GM21529 (cell line): ENCODE results near the gene RAB11FIP3.
"Not testable (repeated sequence)": the region's sequence is repeated elsewhere in the genome, so short reads cannot be mapped to it uniquely, and the experiment has no call there.

Source experiments
- ATAC-seq: cut with Tn5 transposase; IDR thresholded peaks from one replicate; pipeline ENCODE4 v1.9.1; 2021; ENCODE audit not compliant: unreplicated experiment

Gene RAB11FIP3

DNA sequence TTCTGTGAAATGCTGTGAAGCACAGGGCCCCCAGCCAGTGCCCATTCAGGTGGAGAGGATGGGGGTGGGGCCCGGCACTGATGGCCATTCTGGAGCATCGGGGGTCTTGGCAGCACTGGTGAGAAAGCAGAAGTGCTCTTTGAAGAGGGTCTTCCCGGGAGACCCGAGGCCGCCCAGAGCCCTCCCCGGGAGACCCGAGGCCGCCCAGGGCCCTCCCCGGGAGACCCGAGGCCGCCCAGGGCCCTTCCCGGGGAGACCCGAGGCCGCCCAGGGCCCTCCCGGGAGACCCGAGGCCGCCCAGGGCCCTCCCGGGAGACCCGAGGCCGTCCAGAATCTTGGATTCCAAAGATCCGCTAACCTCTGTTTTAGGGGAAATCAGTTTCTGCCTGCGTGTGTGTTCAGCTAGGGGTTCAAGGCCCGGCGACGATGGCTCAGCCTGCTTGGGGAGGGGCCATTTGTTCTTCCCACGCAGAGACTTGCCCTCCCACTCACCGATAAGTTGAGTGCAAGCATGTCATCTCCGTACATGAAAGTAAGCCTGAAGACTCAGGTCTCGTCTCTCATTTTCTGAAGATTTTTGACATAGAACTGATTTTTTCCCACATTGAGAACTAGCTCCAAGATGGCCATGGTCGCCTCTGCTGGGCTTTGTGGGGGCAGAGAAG, 66.9 kb downstream of the RAB11FIP3 start:
- no peak for ATAC-seq

DNA sequence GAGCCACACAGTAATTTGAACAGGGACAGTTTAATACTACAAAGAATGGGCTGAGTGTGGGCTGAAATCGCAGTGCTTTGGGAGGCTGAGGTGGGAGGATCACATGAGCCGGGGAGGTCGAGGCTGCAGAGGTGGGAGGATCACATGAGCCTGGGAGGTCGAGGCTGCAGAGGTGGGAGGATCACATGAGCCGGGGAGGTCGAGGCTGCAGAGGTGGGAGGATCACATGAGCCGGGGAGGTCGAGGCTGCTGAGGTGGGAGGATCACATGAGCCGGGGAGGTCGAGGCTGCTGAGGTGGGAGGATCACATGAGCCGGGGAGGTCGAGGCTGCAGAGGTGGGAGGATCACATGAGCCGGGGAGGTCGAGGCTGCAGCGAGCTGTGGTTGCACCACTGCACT, 69.2 kb downstream of the RAB11FIP3 start:
- ATAC-seq, result not testable (repeated sequence)

DNA sequence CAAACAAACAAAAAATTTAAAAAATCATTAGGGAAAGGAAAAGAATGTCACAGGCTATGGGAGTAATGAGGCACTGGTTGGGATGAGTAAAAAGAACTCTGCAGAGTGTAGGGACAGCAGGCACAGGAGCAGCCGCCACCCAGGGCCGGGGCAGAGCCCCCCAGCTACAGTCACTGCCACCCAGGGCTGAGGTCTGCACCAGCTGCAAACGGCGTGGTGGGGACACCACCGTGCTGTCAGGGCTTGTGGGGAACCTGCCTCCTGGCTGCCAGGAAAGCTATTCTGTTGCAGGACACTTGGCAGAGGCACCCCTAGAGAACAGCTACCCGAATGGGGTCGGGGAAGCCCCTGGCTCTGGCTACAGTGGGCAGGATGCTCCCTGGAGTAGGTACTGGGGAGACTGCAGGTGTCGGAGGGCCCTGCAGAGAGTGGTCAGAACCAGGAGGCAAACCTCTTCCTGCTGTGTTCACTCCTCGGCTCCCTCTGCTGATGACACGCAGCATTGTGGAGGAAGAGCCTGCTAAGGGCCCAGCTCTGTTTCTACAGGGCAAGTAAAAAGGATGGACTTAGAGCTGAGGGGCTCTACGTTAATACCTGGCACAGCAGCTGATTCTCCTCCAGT, 69.8 kb downstream of the RAB11FIP3 start:
- no peak for ATAC-seq

DNA sequence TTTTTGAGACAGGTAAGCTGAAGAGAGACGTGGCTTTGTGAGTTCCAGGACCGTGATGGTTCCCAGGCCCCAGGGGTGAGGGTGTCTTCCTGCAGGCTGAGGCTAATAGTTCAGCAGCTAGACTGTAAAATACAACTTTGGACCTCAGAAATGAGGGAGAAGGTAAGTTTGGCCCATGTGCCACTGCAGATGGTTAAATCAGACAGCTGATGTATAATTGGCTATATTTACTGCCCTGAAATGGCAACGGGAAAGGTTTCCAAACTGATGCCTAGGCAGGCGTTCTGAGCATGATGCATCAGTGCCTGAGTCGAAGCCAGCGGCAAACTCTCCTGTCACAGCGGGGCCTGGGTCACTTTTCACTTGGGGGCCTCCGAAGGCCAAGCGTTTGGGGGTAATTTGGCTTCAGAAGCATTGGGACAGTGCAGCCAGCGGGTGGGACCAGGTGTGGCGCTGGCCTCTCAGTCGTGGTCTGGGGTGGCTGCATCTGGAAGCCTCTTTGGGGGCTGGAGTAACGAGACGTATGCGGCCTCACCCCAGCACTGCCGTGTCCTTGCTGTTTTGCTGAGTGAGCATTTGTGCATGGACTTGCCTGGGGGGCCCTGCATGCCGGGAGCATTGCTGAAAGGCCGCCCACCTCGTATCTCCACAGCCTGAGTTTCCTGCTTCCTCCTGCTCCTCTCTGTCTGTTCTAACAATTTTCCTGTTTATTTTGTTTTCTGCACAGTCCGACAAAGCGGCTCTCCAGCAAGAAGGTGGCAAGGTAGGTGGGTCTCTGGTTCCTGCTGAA, 70.8 kb downstream of the RAB11FIP3 start:
- ATAC-seq, result no peak

DNA sequence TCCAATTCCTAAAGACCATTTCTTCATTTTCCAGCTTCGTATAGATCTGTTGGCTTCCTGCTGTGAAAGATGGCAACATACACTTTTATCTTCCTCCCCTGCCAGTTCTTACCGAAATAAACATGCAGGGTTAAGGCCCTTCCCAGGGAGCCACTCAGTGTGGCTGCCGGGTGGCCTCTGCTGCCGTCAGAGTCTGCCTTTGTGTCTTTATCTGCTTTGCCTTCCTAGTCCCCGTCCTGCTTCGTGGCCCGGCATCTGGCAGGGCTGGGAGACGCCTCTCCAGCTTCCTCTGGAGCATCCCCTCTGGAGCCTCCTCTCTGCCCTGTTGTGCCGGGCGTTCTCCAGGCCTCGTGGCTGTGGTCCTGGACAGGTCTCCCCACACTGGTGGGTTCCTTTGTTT, 71.8 kb downstream of the RAB11FIP3 start:
- no peak for ATAC-seq

DNA sequence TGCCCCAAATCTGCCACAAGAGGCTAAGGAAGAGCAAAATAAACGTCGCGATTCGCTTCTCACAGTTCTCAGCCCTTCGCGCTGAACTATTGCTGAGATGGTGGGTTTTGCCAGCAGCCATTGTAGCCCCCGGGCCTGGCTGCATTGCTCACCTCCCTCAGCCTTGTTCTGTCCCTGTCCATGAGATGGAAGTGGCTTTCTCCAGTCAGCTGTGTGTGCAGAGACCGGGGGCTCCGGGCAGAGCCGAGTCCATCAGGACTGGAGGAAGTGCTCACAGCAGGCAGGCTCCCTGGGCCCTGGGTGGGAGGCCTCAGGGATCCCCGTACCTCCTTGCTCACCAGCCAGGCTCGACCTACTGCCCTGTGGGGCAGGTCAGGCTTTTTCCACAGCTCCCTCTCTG, 74.5 kb downstream of the RAB11FIP3 start:
- ATAC-seq, result no peak

DNA sequence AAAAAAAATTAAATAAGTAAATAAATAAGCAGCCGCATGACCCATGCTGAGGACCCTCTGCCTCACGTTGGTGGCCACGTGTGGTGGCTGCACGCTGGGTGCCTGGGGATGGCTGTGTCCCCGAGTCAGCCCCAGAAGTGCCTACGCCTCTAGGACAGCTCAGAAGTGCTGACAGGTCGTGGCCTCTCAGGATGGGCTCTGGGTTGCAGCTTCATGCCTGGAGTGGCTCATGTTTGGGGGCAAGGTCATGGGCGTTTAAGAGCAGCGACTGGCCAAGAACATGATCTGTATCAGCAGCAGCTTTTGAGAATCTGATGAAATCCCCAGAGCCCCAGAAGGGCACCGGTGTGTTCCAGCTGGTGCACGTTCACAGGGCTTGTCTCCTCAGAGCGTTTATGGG, 75.3 kb downstream of the RAB11FIP3 start:
- no peak for ATAC-seq

DNA sequence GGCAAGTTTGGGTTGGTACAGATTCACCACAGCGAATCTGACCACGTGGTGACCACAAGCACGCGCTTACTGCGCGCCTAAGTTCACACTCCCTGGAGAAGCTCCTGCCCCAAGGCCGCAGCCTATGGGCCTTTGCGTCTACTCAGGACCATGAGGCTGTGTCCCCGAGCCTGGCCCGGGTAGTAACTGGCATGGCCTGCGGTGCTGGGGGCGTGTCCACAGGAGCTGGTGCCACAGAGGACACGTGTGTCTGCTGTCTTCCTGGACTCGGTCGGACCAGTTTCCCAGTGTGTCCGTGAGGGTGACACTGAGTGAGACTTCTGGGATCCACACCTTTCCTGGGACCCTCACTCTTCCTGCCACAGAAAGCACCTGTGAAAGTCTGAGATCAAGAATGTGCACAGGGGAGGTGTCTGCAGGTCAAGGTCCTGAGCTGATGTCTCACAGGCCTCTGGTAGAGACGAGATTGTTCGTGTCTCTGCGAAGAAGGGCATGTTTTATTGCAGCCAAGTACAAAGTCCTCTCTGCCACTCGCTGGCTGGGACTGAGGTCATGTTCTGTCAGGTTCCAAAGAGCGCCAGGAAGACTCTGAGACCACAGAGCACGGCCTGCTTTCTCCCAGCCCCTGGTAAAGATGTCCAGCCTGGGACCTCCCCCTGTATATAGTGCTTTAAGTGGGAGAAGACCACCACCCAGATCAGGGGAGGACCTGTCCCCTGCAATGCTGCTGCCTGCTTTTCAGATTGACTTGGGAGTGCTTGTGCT, 76.9 kb downstream of the RAB11FIP3 start:
- no peak for ATAC-seq

DNA sequence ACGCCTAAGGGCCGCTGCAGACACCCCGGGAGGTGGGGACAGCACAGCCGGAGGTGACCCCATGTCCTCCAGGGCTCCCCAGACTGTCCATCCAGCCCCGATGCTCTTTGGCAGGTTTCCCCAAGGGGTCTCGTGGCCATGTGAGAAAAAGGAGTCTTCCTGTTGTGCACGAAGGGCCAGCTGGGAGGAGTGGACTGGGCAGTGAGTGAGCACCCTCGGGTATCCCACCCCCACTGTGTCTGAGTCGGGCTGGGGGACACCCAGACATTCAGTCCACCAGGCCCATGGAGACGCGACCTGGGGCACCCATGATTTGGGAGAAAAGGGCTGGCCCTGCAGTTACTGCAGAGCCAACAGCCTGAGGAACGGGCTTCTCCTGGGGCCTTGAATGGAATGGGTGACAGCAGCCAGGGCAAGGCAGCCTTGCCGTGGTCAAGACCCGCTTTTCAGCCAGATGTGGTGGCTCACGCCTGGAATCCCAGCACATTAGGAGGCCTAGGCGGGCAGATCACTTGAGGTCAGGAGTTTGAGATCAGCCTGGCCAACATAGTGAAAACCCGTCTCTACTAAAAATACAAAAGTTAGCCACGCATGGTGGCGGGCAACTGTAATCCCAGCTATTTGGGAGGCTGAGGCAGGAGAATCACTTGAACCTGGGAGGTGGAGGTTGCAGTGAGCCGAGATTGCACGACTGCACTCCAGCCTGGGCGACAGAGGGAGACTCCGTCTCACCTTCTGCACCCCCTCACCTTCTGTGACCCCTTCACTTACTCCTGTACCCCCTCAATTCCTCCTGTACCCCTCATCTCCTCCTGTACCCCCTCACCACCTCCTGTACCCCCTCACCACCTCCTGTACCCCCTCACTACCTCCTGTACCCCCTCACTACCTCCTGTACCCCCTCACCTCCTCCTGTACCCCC, 78.0 kb downstream of the RAB11FIP3 start:
- ATAC-seq, result no peak

DNA sequence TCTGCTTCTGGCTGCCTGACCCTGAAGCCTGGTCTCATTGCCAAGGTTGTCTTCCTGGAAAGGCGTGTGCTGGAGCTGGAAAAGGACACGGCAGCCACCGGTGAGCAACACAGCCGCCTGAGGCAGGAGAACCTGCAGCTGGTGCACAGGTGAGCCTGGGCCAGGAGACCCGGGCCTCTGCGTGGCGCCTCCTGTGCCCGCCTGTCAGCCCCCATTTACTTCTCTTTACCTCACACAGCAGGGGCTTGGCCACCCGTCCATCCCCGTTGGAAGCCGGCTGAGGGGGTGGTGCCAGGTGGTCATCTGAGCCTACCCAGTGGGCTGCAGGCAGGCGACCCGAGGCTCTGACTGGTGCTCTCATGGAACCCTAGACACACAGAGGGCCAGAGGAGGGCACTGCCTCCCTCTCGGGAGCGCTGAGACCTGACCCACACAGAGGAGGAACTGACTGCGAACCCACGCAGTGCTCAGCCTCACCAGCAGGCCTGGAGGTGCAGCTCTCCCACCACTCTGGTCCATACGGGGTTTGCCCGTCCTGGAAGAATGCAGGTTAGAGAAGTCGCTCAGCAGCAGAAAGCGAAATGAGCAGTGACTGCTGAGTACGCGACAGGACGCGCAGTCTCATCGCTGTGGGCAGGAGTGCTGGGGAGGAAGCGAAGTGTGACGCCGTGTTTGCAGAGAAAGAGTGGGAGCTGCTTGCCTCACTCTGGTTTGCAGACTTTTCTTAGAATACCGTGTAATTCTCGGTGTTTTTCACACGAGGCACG, 80.2 kb downstream of the RAB11FIP3 start:
- ATAC-seq, result no peak

DNA sequence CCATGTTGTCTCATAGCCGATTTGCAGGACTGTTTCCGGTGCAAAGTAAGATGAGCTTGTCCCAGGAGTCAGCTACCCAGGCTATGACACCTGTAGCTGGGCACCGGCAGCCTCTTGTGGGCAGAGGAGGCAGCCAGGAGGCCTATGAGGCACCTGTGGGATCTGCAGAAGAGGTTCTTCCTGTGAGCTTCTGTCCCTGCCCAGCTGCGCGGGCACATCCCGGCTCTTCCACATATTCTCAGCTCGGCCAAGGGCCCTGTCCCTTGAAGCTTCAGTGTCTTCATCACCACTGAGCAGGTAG, 80.7 kb downstream of the RAB11FIP3 start:
- ATAC-seq, result no peak

DNA sequence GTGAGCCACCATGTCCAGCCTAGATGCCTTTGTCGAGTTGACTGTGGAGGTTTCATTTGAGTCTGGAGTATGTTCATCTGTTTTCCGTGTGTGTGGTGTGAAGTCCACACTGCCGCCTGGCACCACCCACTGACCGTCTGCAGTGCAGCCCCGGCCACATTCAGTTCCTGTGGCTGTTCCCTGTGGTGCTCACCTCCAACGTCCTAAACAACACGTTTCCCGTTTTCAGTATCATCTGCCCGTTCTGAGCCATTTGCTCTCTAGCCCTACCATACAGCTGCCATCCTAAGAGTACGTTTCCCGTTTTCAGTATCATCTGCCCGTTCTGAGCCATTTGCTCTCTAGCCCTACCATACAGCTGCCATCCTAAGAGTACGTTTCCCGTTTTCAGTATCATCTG, 82.1 kb downstream of the RAB11FIP3 start:
- not testable (repeated sequence) for ATAC-seq

DNA sequence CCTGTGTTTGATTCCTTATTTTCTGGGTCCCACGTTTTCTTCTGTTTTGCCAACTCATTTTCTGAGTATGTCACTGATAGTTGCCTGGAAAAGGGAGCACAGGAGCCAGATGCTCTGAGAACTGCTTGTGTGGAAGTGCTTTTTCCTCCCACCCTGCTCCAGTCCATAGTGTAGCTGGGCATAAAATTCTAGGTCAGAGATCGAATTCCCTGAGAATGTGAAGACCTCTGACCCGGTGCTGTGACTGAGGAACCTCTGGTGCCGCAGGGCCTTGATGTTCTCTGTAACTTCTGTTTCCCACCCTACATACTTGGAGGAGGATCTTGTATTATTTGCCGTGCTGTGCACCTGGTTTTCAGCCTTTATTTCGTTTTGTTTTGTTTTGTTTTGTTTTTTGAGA, 82.5 kb downstream of the RAB11FIP3 start:
- no peak for ATAC-seq

DNA sequence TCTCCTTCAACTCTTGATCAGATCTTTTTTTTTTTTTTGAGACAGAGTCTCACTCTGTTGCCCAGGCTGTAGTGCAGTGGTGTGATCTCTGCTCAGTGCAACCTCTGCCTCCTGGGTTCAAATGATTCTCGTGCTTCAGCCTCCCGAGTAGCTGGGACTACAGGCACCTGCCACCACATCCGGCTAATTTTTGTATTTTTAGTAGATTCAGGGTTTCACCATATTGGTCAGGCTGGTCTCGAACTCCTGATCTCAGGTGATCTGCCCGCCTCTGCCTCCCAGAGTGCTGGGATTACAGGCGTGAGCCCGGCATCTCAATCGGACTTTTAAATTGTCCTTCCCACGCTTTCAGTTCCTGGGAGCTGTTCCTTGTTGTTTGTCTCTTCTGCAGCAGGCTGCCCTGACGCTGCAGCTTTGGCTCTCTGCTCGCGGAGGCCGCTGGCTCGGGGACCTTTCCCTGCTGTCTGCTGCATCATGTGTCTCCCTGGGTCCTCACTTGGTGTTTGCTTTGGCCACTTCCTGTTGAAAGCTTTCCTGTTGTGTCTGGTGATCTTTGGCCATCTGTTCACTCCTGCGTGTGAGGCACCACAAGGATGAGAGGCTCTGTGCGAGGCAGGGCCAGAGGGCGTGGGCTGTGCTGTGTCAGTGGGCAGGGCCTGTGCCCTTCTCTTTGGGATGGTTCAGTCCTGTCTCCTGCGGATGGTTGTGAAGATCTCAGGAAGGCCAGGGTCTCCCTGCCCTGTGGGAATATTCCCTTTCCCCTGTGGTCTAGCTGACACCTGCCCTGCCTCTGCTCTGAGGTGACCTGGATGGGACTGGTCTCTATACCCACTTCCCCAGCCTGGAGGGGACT, 83.7 kb downstream of the RAB11FIP3 start:
- ATAC-seq, result no peak

DNA sequence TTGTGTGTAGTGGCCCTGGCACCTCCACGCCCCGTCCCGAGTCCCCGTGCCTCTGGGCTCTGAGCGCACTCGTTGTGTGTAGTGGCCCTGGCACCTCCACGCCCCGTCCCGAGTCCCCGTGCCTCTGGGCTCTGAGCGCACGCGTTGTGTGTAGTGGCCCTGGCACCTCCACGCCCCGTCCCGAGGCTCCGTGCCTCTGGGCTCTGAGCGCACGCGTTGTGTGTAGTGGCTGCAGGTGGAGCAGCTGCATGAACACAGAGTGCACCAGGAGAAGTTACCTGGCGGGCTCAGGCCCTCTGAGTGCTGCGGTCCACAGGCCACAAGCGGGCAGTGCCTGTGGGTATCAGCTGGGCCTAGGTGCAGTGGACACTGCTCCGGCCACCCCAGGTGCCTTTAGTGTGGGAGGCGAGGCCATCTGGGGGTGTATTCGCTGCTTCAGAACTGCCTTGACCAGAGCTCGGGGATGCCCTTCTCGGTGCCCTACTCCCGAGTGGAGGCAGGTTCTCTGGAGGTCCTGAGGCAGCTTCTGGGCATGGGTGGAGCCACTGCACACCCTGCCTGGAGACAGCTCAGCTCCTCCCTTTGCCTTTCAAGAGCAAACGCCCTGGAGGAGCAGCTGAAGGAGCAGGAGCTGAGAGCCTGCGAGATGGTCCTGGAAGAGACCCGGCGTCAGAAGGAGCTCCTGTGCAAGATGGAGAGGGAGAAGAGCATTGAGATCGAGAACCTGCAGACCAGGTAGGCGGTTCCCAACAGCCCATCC, 84.8 kb downstream of the RAB11FIP3 start:
- no peak for ATAC-seq

DNA sequence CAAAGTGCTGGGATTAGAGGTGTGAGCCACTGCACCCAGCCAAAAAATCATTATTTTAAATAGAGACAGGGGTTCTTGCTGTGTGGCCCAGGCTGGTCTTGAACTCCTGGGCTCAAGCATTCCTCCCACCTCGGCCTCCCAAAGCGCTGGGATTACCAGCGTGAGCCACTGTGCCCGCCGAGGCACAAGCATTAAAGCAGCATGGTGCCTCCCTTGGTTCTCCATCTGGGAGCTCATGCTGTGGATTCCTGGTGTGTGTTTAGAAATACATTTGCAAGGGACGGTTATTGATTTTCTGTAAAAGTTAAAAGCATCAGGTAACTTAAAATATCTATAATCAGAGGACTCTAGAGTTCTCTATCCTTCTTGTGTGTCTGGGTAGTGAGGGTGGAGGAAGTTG, 87.4 kb downstream of the RAB11FIP3 start:
- ATAC-seq, result no peak

DNA sequence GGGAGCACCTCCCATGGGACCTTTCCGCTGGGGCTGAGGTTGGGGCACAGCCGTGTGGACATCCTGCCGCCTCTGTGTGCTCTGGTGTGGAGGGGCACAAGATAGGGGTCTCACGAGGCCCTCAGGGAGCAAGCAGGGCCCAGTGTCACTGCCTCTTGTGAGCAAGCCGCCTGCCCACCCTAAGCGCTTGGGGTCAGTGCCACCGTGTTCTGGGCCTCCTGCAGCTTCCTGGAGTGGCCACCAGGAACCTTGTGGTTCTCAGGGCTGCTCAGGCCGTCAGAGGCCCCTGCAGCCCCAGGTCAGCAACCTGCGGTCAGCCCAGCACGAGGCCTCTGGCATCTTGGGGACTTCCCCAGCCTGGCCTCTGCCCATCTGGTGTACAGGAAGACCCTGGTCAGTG, 88.5 kb downstream of the RAB11FIP3 start:
- ATAC-seq, result no peak
